WERI-Rb-1 (cell line): ENCODE results near the gene ZNF549.

Experiments
- DNase-seq: peaks from one replicate; pipeline ENCODE4 v3.0.0-alpha.2; 2020
- H3K27ac ChIP-seq: fragments of 250-450 bp; sonication (Bioruptor Pico); 2 replicates; pipeline ENCODE4 v1.5.1; 2020; ENCODE audit warnings: mild to moderate bottlenecking, moderate library complexity
- H3K27me3 ChIP-seq: fragments of 250-450 bp; sonication (Bioruptor Pico); 2 replicates; pipeline ENCODE4 v1.5.1; 2021; ENCODE audit warnings: mild to moderate bottlenecking, low read depth, moderate library complexity; ENCODE audit not compliant: insufficient read depth, severe bottlenecking
- H3K36me3 ChIP-seq: fragments of 250-450 bp; sonication (Bioruptor Pico); 2 replicates; pipeline ENCODE4 v1.5.1; 2020; ENCODE audit warnings: mild to moderate bottlenecking, moderate library complexity
- H3K4me3 ChIP-seq: 2 replicates; pipeline ENCODE4 v1.5.1; 2011; ENCODE audit warnings: low read depth, mild to moderate bottlenecking, control low read depth, low read length
- H3K9me3 ChIP-seq: fragments of 250-450 bp; sonication (Bioruptor Pico); 2 replicates; pipeline ENCODE4 v1.5.1; 2021; ENCODE audit warnings: mild to moderate bottlenecking, moderate library complexity; ENCODE audit not compliant: severe bottlenecking
- TF ChIP-seq, protein P1 (sequence below): IDR thresholded peaks from 2 replicates; pipeline ENCODE4 v1.5.1; 2011; ENCODE audit warnings: low read depth, mild to moderate bottlenecking, control low read depth, inconsistent platforms, low read length

The ZNF549 gene

DNA sequence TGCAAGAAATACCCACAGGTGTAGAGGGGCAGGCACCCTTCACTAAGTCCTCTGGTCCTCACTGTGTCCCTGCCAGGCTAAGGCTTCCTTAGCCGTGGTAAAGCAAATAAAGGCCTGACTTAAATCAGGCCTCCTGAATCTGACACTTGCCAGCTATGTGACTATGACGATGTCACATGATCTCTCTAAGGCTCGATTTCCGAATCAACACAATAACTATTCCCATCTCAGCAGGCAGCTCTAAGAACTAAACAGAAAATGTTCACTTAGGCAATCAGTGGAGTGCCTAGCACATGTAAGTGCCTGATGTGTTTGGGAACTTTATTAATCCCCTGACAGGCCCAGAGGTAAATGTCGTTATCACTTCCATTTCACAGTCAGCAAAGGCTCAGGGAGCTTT is 30.5 kb downstream of the ZNF549 start:
- Histone ChIP-seq H3K4me3 (no peak overlapping the region), H3K27ac (no peak overlapping the region), H3K9me3 (peaks cover 5% of the 10 kb centered on the region), H3K36me3 (peaks cover 24% of the 10 kb centered on the region), H3K27me3 (no peaks in the 10 kb centered on the region)
- TF ChIP-seq, protein P1, sequence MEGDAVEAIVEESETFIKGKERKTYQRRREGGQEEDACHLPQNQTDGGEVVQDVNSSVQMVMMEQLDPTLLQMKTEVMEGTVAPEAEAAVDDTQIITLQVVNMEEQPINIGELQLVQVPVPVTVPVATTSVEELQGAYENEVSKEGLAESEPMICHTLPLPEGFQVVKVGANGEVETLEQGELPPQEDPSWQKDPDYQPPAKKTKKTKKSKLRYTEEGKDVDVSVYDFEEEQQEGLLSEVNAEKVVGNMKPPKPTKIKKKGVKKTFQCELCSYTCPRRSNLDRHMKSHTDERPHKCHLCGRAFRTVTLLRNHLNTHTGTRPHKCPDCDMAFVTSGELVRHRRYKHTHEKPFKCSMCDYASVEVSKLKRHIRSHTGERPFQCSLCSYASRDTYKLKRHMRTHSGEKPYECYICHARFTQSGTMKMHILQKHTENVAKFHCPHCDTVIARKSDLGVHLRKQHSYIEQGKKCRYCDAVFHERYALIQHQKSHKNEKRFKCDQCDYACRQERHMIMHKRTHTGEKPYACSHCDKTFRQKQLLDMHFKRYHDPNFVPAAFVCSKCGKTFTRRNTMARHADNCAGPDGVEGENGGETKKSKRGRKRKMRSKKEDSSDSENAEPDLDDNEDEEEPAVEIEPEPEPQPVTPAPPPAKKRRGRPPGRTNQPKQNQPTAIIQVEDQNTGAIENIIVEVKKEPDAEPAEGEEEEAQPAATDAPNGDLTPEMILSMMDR: no peak
- no peak for DNase-seq

DNA sequence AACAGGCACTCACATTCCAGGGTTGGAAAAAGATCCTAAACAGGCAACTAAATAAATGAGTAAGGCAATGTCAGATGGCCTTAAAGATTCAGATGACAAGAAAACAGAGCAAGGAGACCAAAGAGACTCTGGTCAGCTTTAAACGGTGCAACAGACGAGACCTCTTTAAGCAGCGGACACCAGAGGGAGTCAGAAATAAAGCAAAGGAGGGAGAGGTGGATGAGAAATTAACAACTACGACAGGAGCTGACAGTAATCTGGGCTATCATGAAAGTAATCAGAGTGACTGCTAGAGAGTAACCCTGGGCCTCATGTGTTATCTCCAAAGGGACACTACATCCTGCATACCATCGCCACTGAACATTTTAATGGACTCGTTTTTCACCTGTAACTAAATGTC is 31.4 kb downstream of the ZNF549 start:
- TF ChIP-seq, protein P1: 0 out of 2 replicates have a peak, but pooled peaks have one; percentile 8

DNA sequence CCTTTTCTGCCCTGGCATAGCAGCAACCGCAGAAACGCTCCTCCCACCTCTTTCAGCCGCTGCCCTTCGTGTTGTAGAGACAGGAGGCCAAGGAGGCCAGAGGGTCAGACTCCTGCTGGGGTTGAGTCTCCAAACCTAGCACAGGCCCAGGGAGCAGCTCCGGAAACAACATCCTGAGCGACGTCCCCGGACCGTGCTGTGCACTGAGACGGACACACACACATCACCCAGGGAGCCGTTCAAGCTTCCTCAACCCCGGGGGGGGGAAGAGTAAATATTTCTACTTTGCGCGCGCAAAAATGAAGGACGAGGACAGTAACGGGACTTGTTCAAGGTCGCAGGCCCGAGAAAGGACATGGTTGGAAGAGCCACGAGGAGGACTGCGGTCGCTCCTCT is 31.9 kb downstream of the ZNF549 start:
- no peaks in the 10 kb centered on the region for H3K27me3 ChIP-seq
- peak overlapping the region; percentile 95 for H3K4me3 ChIP-seq
- peaks cover 14% of the 10 kb centered on the region for H3K9me3 ChIP-seq
- TF ChIP-seq, protein P1: no peak
- no peak overlapping the region; the same call in 1 of the 2 replicates for H3K27ac ChIP-seq
- DNase-seq: peak; percentile 15
- H3K36me3 ChIP-seq: peaks cover 15% of the 10 kb centered on the region

More for the DNA sequence above, 31.4 kb downstream of the ZNF549 start:
- H3K4me3 ChIP-seq: peak overlapping the region; percentile 95
- DNase-seq: peak; percentile 19
- no peaks in the 10 kb centered on the region for H3K27me3 ChIP-seq
- H3K9me3 ChIP-seq: peaks cover 12% of the 10 kb centered on the region
- H3K27ac ChIP-seq: no peak overlapping the region
- H3K36me3 ChIP-seq: peaks cover 18% of the 10 kb centered on the region

DNA sequence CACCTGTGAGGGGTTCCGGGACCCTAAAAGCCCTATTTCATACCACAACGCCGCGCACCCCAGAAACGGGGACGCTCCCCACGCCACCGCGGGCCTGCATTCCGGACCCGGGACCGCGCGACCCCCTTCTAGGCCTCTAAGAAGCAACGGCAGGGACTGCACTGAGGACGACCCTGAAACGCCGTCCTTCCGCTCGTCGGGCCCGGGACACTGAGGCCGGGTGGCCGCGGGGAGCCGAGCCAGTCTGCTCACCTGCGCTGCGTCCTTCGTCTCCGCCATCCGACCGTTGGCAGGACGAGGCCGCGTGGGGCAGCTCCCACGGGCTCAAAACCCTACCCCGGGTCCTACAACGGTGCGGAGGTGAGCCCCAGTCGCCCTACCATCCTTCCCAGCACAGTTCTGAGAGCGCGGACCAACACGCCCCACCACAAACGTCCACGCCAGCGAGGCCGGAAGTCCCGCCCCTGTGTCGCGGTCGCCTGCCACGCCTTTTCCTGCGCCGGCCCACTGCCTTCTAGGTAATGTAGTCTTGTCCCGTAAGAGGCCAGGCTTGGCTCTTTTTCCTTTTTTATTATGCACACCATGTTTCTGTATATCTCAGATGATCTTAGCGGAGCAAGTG is 32.4 kb downstream of the ZNF549 start, which contains the start of gene ZNF550:
TSS of gene ZNF550 (minus strand) at position 460 of the 622 bp plus-strand sequence. CDS start at position 279, 181 bp downstream.
- TF ChIP-seq, protein P1: no peak
- Histone ChIP-seq H3K9me3 (peaks cover 19% of the 10 kb centered on the region), H3K4me3 (peak within 1 kb of the TSS; percentile 95), H3K27ac (peak within 1 kb of the TSS; percentile 25), H3K27me3 (no peaks in the 10 kb centered on the region), H3K36me3 (peaks cover 10% of the 10 kb centered on the region)
- peak; percentile 90 for DNase-seq

DNA sequence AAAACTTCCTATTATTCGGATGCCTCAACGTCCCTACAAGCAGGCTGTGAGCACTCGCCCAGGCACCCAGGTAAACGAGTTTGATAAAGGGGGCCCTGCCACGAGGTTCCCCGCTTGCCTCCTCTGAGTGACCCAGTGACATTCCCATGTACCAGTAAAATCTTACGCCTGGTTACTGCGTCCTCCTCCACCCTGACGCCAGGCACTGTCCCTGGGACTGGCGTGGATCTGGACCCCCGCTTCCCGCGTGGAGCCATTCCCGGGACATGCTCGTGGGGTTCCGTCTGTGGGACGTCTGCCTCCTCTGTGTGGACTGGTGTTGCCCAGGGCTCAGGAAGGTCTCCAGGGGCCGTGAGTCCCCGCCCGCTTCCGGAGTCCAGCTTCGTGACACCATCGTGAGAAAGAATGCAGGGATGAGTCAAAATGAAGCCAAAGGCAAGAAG is 32.9 kb downstream of the ZNF549 start:
- H3K9me3 ChIP-seq: peaks cover 23% of the 10 kb centered on the region

More for the DNA sequence above, 32.9 kb downstream of the ZNF549 start:
- H3K27me3 ChIP-seq: no peaks in the 10 kb centered on the region
- DNase-seq: no peak
- no peak overlapping the region for H3K27ac ChIP-seq
- TF ChIP-seq, protein P1: no peak
- peak overlapping the region; percentile 95 for H3K4me3 ChIP-seq
- H3K36me3 ChIP-seq: peaks cover 5% of the 10 kb centered on the region
